Fibroblast of the aortic adventitia (primary cell): ENCODE data around the gene HES4. TPM values are rescaled to one million over a fixed set of nuclear protein-coding genes. Genes with fewer than 3 reads are reported as not detected.

ENCODE experiments used
- DNase-seq: peaks from one replicate; pipeline ENCODE4 v3.0.0-alpha.2; 2010; ENCODE audit warnings: low read depth
- H3K4me3 ChIP-seq: 2 replicates; pipeline ENCODE4 v1.5.1; 2011; ENCODE audit warnings: low read depth, mild to moderate bottlenecking, control low read depth, low read length, moderate library complexity
- total RNA-seq: library from RNA; depleted of rRNA; stranded (reverse); fragments of >200 nt; gene quantifications from 2 replicates; pipeline ENCODE4 v1.2.3, GENCODE V29; 2012; ENCODE audit warnings: low replicate concordance
- TF ChIP-seq, protein P1 (sequence below): IDR thresholded peaks from 2 replicates; pipeline ENCODE4 v1.5.1; 2011; ENCODE audit warnings: mild to moderate bottlenecking, low read length, control low read depth, inconsistent platforms; ENCODE audit not compliant: insufficient read depth

HES4 gene
- total RNA-seq, 1 donor: 0.36 TPM

DNA sequence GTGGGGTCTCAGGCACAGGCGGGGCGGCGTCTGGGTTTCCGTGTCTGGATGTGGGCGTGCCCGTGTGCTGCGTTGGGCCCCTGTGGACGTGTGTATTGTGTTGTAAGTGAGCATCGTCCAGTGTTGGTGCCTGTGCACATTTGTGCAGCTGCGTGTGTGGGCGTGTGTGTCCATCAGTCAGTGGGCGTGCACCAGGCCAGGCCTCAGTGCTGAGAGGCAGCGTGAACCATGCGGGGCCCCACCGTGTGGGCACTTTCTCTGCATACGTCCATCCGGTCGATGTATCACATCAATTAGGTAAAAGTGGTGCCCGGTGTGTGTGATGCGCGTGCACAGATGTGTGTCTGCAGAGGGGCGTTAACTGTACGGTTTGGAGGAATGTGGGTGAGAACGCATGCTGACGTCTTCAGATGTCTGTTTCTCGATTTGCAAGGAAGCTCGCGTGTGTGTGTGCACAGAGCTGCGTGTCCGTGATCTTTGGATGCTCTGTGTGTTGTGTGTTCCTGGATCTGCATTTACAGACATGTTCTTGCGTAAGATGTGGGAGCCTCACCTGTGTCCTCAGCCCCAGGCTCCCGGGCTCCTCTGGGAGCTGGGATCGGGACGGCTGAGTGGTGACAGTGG is 44.7 kb upstream of the HES4 start:
- TF ChIP-seq, protein P1, sequence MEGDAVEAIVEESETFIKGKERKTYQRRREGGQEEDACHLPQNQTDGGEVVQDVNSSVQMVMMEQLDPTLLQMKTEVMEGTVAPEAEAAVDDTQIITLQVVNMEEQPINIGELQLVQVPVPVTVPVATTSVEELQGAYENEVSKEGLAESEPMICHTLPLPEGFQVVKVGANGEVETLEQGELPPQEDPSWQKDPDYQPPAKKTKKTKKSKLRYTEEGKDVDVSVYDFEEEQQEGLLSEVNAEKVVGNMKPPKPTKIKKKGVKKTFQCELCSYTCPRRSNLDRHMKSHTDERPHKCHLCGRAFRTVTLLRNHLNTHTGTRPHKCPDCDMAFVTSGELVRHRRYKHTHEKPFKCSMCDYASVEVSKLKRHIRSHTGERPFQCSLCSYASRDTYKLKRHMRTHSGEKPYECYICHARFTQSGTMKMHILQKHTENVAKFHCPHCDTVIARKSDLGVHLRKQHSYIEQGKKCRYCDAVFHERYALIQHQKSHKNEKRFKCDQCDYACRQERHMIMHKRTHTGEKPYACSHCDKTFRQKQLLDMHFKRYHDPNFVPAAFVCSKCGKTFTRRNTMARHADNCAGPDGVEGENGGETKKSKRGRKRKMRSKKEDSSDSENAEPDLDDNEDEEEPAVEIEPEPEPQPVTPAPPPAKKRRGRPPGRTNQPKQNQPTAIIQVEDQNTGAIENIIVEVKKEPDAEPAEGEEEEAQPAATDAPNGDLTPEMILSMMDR: no peak
- no peak for DNase-seq
- no peak overlapping the region for H3K4me3 ChIP-seq

- no peak overlapping the region for H3K4me3 ChIP-seq
- TF ChIP-seq, protein P1: no peak
- no peak for DNase-seq
These were observed 44.0 kb upstream of the HES4 start for GRCh38 chr1:1043921-1044320.

GRCh38 chr1:1043411-1043810 is 43.5 kb upstream of the HES4 start:
- no peak overlapping the region for H3K4me3 ChIP-seq
- no peak for DNase-seq
- TF ChIP-seq, protein P1: no peak

DNA sequence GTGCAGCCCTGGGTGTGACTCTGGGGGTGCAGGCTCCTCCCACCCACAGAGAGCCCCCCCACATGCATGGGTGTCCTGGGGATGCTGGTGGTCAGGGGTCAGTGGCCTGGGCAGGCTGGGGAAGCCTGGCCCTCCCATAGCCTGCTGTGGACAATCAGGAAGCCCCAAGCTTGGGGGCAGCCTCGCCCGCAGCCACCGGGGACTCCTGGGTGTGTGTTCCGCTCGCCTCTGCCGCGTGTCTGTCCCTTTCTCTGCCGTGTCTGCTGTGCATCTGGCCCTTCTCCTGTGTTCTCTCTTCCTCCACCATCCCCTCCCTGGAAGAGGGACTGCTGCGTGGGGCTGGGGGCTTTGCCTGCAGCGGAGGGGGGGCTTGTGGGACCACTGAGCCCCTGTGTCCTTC is 42.9 kb upstream of the HES4 start:
- H3K4me3 ChIP-seq: no peak overlapping the region
- TF ChIP-seq, protein P1: no peak
- DNase-seq: no peak

- DNase-seq: no peak
- no peak overlapping the region for H3K4me3 ChIP-seq
- TF ChIP-seq, protein P1: no peak
These were observed 42.0 kb upstream of the HES4 start for GRCh38 chr1:1041873-1042272.

DNA sequence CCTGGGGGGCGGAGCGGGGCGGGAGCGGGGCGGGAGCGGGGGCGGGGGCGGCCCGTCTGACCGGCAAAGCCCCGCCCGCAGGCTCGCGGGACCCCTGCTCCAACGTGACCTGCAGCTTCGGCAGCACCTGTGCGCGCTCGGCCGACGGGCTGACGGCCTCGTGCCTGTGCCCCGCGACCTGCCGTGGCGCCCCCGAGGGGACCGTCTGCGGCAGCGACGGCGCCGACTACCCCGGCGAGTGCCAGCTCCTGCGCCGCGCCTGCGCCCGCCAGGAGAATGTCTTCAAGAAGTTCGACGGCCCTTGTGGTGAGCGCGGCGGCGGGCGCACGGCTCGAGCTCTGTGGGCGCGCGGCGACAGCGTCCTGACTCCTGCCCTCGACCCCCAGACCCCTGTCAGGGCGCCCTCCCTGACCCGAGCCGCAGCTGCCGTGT is 41.2 kb upstream of the HES4 start:
- TF ChIP-seq, protein P1: no peak
- DNase-seq: no peak
- H3K4me3 ChIP-seq: peak overlapping the region; percentile 22
